Stimulated activated CD4-positive, alpha-beta T cell treated with anti-CD3 and anti-CD28 coated beads, Interleukin-2, amount 100 ng/mL, for 4 hours (primary cell): ENCODE data around the gene GMEB2.
"Not testable (repeated sequence)": the region's sequence is repeated elsewhere in the genome, so short reads cannot be mapped to it uniquely, and the experiment has no call there.

ENCODE experiments used
- DNase-seq: peaks from one replicate; pipeline ENCODE4 v3.0.0-alpha.2; 2020; ENCODE audit warnings: low read depth

The GMEB2 gene

DNA sequence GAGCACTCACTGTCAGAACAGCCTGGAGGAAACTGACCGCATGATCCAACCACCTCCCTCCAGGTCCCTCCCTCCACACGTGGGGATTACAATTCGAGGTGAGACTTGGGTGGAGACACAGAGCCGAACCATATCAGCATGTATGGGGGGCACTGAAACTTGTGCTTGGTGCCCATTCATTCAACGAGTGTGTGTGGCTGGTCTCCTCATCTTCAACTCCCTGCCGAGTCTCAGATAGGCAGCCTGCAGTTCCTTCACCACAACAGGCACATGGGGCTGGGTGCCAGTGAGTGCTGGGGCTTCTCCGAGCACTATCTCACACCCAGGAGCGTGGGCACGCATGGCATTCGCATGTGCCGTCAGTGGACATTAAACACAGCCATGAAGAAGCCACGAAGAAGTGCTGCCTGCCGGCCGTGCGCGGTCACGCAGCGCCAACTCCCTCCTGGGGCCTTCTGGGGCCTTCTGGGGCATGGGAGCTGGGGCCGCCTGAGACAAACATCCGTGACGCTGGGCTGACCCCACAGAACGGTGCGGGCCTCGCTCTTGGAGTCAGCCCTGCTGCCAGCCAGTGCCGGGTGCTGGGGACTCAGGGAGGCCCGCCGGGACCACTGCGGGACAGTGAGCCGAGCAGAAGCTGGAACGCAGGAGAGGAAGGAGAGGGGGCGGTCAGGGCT, 30.5 kb upstream of the GMEB2 start:
- no peak for DNase-seq

DNA sequence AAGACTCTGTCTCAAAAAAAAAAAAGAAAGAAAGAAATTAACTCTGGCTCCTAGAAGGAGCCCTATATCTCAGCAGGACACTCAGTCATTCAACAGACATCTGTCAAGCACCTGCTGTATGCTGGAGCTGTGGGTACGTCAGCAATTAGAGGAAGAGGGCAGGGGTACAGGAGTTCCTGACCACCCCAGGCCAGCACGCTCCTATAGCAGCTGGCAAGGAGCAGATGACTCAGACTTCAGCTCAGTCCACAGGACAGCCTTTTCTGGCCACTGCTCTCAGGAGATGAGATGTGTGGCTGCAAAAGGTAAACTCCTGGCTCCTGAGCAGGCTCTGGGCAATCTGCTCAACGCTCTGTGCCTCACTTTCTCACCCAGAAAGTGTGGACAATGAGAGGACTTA, 29.6 kb upstream of the GMEB2 start:
- no peak for DNase-seq

DNA sequence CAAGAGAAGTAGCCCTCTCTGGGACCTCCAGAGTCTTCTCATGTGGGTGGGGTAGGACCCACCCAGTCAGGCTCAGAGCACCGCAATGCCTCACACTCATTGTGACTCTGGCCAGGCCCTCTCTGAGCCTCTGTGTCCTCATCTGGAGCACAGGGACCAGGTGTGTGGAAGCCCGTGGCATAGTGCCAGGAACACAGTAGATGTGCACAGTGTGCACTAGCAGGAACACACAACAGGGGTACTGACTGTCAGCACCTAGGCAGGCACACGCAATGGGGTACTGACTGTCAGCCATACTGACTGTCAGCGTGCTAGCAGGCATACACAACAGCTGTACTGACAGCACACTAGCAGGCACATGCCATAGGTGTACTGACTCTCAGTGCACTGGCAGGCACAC, 28.3 kb upstream of the GMEB2 start:
- DNase-seq: no peak

GRCh38 chr20:63653974-63654668, 27.2 kb upstream of the GMEB2 start:
- no peak for DNase-seq

DNA sequence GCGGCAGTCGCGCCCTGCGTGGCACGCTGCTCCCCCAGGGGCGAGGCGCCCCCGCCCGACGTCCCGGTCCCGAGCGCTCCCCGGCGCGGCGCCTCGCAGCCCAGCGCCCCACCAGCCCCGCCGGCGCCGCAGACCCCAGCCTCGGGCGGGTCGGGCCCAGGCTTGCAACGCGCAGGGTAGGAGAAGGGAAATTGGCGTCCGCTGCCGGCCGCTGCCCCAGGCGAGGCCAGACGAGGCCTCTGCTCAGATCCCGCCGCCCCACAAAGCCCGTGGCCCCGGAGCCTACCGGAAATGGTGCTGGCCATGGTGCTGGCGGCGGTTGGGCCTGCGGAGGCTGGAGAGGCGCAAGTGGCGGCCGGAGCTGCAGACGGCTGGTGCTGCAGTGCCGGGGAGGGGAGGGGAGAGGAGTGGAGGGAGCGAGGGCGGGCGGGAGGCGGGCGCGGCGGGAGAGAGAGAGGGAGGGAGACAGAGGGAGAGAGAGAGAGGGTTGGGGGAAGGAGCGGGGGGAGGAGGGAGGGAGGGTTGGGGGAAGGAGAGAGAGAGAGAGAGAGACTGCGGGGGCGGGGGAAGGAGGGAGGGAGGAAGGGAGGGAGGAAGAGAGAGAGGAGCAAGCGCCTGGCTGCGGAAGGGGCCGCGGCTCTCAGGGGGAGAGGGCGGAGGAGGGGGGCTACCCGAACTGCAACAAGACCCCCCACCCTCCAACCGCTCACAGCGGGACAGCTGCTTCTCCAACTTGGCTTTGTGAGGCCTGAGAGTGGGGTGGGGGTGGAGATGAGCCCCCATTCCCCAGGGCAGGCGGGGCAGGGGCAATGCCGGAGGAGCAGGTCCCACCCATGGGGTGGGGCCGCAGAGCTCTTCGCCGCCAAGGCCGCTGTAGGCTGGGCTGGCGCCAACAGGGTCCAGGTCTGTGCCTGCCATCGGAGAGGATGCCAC, 26.4 kb upstream of the GMEB2 start, which contains the start of gene STMN3:
Gene STMN3, minus strand, starts transcription at position 384 of the 933 bp plus-strand sequence. Its CDS starts 79 bp downstream, at position 305.
- peak; percentile 60 for DNase-seq

DNA sequence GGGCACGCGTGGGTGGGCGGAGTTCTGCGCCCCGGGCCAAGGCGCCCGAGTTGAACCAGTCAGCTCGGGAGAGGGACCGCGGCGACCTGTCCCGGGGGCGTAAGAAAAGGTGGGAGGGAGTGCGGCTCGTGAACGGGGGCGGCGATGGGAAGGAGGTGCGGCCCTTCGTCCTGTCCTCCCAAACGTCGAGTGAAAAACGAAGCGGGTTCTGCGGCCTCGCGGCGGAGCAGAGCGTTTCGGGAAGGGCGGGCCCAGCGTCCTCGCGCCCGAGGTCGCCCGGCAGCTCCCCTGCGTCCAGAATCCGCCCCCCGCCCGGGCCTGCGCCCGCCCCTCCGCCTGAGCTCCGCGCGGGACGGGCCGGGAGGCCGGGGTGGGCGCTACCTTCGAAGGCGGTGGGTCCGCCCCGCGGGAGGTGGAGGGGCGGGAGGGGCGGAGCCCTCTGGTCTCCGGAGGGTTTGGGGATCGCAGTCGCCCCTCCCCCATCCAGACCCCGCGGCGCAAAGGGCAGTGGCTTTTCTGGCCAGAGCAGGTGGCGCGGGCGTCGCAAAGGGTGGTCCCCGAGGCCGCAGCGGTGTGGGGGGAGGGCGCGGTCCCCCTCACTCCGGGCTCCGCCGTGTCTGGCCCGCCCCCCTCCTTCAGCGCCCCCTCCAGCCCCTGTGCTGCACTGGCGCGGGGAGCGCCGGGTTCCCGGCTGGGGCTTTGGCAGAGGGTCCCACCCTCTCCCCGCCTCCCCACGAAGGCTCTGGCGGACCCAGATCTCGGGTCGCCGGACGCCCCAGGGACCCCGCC, 25.5 kb upstream of the GMEB2 start:
- DNase-seq: peak; percentile 55

DNA sequence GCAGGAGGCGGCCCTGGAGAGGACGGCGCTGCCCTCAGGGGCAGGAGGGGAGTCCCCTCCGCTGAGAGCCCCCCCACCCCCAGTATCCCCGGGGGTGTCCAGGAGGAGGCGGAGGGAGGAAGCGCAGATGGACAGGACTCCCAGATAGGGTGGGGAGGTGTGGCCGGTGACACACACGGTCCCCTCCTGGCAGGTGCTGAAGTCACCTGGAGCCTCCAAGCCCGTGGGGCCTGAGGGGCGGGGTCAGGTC, 25.0 kb upstream of the GMEB2 start:
- no peak for DNase-seq

DNA sequence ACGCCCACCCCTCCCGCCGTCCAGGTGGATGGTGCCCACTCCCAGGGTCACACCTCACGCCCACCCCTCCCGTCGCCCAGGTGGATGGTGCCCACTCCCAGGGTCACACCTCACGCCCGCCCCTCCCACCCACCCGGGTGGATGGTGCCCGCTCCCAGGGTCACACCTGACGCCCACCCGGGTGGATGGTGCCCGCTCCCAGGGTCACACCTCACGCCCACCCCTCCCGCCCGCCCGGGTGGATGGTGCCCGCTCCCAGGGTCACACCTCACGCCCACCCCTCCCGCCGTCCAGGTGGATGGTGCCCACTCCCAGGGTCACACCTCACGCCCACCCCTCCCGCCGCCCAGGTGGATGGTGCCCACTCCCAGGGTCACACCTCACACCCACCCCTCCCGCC, 23.6 kb upstream of the GMEB2 start:
- DNase-seq: not testable (repeated sequence)

DNA sequence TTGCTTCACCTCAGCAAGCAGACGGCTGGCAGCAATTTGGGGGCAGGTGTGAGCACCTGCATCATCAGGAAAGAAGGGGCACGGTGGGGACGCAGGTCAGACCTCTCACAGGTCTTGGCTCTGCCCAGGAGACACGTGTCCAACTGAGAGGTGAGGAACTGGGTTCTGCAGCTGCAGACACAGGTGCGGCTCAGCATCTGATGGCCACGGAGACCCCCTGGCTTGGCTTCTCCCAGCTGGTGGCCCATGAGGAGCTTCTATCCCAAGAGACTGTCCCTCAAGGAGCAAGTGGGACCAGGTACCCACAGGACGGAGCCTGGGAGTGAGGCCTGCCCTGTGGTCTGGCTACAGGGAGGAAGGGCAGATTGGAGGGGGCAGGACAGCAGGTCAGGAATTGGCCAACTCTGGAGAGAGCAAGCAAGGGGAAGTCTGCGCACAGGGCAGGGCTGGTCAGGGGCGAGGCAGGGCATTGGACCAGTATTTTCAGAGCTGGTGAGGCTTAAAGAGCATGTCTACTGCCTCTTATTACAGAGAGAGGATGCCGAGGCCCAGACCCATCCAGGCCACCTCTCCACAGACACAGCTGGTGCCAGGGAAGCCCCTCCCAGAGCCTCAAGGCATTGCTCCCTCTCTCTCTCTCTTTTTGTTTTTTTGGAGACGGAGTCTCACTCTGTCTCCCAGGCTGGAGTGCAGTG, 22.1 kb upstream of the GMEB2 start:
- DNase-seq: no peak

- DNase-seq: no peak
Observed at GRCh38 chr20:63648190-63648589, 21.3 kb upstream of the GMEB2 start.

DNA sequence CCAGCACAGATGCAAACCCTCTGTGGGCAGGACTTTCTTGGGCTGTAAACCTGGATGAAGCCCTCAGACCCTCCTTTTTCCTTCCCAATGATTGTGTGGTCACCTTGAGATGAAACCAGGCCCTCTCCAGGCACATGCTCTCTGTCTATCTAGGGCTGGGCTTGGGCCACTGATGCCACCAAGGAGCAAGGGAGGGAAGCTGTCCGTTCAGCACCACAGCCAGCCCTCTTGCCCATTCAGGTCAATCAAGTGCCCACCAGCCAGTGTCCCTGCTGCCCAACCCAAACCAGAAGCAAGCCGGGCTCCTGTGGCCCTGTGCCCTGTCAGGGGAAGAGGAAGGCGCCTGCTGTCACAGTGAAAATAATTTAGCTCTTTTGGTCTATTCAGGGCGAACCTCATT, 18.3 kb upstream of the GMEB2 start:
- DNase-seq: no peak

DNA sequence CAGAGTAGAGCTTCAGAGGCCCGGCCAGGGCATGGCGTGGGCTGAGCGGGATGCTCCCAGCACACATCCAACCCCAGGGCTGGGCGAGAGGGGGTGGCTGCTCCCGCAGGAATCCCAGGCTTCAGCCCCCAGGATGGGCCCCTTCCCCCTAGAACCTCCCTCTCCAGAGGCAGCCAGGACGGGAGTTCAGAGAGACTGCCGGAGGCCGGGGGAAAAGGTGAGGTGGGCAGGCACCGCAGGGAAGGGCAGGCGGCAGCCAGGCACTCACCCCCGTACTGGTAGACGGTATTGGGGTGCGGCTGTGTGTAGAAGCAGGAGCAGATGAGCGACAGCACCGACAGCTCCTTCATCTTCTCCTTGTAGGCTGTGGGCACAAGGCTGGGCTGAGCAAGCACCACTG, 17.0 kb upstream of the GMEB2 start:
- no peak for DNase-seq

DNA sequence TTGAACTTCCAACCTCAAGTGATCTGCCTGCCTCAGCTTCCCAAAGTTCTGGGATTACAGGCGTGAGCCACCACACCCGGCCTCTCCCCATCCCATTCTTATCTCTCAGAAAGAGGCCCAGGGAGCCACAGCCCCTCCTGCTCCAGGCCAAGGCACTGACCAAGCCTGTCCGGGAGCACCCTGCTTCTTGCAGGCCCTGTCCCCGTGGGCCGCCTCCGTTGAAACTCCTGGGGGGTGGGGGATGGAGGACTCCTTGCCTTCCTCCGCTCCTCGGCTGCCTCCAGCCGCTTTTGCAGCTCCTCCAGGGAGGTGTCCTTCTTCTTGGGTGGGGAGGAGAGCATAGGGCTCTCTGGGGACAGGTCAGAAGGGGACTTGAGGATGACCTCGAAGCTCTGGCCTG, 16.6 kb upstream of the GMEB2 start:
- no peak for DNase-seq

GRCh38 chr20:63642527-63643247, 15.8 kb upstream of the GMEB2 start:
- DNase-seq: no peak

DNA sequence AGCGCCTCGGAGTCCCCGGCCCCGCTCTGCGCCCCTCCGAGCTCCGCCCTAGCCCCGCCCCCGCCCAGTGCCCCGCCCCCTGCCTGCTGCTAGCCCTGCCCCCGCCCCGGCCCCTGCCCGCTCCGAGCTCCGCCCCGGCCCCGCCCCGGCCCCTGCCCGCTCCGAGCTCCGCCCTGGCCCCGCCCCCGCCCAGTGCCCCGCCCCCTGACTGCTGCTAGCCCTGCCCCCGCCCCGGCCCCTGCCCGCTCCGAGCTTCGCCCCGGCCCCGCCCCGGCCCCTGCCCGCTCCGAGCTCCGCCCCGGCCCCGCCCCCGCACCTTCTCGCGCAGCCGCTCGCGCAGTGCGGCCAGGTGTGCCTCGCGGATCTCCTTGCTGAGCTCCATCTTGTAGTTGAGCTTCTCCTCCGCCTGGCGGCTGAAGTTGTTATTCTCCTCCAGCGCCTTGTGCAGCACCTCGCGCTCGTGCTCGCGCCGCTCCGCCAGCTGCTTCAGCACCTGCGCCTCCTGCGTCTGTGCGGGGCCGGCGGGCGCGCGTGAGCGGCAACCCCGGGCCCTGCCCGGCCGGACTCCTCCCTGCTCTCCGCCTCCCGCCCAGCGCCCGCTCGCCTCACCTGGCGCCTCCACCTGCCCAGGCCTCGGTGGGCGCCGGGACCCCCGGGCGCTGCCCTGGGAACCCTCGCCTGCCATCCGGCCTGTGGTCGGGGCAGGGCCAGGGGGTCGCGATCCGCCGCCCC, 15.1 kb upstream of the GMEB2 start:
- DNase-seq: peak; percentile 97

DNA sequence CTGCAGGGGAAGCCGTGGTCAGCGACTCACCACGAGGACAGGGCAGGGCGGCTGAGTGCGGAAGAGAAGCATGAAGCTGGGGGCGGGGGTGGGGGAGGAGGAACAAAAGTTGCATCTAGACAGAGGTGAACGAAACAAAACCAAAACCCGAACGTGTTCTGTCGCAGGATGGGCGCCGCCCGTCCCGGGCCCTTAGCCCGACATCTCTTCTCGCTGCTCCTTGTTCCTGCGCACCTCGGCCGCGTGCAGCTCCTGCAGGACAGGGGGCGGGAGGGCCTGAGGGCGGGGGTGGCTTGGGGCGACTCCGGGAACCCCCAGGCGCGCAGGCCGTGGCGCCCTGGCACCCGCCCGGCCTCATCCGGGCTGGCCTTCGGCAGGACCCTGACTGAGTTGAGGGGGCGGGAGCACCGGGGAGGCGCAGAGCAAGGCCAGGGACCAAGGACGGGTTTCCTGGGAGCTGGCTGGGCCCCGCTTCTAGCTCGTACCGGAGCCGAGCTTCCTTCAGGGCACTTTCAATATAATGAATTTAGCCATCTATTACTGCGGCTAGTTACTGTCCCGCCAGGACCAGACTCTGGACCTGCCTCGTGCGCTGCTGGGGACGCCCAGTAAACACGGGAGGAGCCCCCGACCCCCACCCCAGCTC, 14.4 kb upstream of the GMEB2 start:
- no peak for DNase-seq

DNA sequence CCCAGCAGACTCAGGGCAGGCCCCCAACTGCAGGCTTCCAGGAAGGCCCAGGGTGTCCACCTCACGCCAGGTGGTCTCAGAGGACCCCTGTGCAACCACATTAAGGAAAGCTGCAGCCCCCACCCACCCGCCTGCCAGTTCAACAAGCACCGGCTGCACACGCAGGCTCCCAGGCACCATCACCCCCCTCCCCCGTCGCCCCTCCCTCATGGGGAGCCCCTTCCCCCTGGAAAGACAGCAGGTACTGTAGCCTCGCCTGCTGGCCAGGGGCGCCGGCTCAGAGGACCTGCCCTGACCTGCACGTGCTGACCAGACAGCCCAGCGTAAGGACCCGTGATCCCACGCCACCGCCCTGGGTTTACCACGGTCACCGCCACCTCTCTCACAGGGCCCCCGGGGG, 13.8 kb upstream of the GMEB2 start:
- not testable (repeated sequence) for DNase-seq

GRCh38 chr20:63640086-63640485, 13.2 kb upstream of the GMEB2 start:
- DNase-seq: no peak

DNA sequence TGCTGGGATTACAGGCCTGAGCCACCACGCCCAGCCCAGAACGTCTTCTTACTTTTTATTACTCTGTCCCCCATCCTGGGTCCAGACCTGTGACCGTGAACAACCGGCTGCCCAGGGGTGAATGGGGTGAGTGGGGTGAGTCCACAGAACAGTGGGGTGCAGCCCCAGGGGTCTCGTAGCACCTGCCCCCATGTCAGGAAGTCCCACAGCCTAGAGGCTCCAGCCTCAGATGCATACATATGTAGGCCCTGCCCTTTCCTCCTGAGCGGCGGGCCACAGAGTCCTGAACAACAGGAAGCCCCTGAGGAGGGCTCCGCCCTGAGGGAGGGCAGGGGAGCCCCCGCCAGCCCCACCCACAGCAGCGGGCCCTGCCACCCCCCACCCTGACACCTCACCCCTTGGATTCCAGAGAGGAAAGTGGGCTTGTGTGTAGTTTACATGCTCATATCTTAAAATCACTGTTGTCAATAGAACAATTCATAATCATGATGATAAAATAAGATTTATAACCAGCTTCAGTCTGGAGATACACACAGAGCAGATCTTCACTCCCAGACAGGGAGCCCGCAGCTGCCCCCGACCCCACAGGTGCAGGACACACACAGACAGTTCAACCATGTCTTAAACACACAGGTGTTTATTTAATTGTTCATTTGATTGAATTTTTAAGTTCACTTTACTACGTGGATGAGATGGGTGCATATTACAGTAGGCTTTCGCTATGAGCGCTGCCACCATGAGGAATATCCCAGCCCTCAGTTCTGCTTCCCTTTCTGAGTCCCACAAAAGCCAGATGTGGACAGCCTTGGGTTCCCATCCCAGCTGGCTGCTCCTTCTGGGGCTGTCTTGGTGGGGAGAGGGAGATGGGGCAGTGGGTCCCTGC, 12.4 kb upstream of the GMEB2 start:
- DNase-seq: peak; percentile 53
